ENCODE measurements around the gene KLHL21.
A peak's percentile ranks its signal among the peaks of the same experiment; 100 is the strongest.

KLHL21 gene

DNA sequence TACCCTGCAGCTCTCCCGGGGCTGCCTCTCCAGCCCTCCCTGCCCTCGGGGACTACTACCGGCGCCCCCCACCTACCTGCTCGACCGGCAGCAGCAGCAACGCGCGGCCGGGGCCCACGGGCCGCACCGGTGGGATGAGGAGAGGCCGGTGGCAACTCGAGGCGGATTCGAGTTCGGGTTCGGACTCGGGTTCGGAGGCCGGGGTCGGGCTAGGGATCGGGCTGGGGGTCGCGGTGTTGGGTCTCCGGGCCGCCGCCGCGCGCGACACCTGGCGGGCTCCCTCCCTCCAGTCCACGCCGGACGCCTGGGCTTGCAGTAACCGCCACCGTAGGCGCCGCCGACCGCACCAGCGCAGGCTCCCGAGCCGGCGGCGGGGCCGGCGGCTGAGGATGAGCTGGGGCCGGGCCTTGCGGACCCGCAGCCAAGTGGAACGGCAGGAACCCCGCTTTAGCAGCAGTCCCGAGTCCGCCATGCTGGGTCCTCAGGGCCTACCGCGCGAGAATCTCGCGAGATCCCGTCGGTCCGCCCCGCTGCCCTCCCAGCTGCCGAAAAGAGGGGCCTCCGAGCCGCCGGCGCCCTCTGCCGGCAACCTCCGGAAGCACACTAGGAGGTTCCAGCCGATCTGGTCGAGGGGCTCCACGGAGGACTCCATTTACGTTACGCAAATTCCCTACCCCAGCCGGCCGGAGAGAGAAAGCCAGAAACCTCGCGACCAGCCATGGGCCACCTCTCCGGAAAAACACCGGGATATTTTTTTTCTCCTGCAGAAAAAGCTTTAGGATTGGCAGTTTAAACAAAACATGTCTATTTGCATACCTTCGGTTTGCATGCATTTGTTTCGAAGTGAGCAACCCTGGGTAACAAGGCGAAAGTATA is 48.4 kb downstream of the KLHL21 start, which contains the start of gene NOL9:
Gene NOL9, minus strand, starts transcription at position 483 of the 876 bp plus-strand sequence. Its CDS starts 11 bp downstream, at position 472.
- Mint-ChIP-seq H3K4me3 (peak within 1 kb of the TSS; percentile 76), H3K4me1 (ENCODE audit: low read depth) (peaks cover 16% of the 10 kb centered on the region), H3K27me3 (no peaks in the 10 kb centered on the region), H3K27ac (peak within 1 kb of the TSS; percentile 60), H3K9me3 (no peaks in the 10 kb centered on the region), H3K36me3 (ENCODE audit: low read depth) (peaks cover 21% of the 10 kb centered on the region)
- intact Hi-C loops (cut with micrococcal nuclease) = loop anchor here (1.0 to 5.0 kb wide), 3 partner anchors 25 to 59 kb away; partner anchors contain the start of genes KLHL21, PHF13 and ZBTB48

DNA sequence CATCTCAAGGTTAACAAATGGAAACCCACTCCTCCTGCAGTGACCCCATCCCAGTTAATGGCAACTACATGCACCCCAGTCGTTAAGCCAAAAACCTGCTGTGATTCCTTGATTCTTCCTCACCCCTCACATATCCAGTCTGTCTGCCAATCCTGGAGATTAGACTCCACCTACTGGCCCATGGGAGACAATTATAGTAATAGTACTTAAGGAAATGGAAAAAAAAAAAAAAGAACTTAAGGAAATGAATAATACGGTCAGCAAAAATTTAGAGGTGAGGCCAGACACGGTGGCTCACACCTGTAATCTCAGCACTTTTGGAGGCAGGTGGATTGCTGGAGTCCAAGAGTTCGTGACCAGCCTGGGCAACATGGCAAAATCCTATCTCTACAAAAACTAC is 55.4 kb downstream of the KLHL21 start:
- no peak overlapping the region for H3K27ac Mint-ChIP-seq
- intact Hi-C loops (cut with micrococcal nuclease) = no loop called here
- H3K27me3 Mint-ChIP-seq = no peaks in the 10 kb centered on the region
- no peak overlapping the region for H3K4me3 Mint-ChIP-seq
- no peaks in the 10 kb centered on the region for H3K9me3 Mint-ChIP-seq
- peaks cover 27% of the 10 kb centered on the region for H3K4me1 Mint-ChIP-seq (ENCODE audit: low read depth)
- H3K36me3 Mint-ChIP-seq (ENCODE audit: low read depth) = peaks cover 88% of the 10 kb centered on the region

DNA sequence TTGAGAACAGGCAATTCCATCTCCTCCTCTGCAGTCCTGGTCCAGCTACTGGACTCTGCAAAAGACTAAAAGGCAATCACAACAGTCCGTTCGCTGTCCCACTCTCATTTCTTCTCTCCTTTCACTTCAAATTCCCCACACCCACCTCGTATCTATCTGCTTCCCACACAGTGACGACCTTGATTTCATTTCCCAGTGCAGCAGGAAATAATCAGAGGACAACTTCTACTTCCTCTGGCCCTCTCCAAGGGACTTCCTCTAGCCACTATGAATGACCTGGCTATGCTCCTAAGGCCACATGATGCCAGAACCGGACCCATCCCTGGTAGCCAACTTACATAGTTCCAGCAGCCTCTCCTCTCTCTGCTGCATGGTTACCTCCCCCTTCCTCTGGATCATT is 56.3 kb downstream of the KLHL21 start:
- intact Hi-C loops (cut with micrococcal nuclease) = no loop called here
- Mint-ChIP-seq H3K27me3 (no peaks in the 10 kb centered on the region), H3K27ac (no peak overlapping the region), H3K36me3 (ENCODE audit: low read depth) (peaks cover 97% of the 10 kb centered on the region), H3K4me3 (no peak overlapping the region), H3K4me1 (ENCODE audit: low read depth) (peaks cover 21% of the 10 kb centered on the region), H3K9me3 (no peaks in the 10 kb centered on the region)

DNA sequence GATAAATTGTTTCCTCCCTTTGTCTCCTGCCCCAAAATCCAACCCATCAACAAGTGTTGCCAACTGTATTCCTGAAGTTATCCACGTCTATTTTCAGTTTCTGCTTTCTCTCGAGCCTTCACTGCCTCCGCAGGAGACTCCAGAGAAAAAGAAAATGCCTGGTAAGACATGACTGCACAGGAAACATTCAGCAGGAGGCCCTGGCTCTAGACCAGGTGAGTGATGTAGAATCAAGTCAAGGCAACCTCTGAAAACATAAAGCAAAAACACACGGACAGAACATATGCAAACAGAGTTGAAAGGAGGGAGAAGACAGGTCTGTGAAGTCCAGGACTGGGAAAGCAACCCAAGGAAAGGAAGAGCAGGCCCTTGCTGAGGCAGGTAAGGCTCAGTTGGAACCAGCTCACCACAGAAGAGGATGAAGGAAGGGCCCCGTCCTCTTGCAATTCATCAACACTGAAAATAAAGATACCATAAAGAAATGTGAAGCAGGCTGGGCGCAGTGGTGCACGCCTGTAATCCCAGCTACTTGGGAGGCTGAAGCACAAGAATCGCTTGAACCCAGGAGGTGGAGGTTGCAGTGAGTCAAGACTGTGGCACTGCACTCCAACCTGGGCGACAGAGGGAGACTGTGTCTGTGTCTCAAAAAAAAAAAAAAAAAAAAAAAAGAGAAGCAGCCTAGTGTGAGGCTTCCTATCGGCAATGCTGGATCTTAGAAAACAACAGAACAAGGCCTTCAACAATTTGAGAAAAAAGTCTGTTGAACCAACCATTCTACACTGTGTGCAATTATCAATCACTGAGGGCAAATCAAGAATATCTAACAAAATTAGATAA is 57.2 kb downstream of the KLHL21 start:
- H3K36me3 Mint-ChIP-seq (ENCODE audit: low read depth) = peaks cover 97% of the 10 kb centered on the region

DNA sequence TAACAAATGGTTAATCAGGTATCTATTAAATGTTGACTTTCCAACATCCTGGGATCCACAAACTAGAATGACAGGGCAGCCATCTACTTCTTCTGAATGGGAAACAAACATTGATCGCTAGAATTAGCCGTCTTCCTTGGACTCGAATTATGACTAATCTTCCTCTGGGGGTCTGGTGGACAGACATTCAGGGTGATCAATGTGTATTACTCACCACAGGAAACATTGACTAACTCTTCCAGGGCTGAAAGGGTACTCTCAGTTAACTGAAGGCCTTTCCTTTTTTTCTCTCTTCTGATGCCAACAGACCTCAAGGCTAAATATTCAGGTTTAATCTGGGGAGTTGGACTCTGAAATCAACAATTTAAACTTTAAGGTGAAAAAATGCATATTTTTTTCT is 57.8 kb downstream of the KLHL21 start:
- peaks cover 96% of the 10 kb centered on the region for H3K36me3 Mint-ChIP-seq (ENCODE audit: low read depth)
- H3K4me3 Mint-ChIP-seq = no peak overlapping the region
- intact Hi-C loops (cut with micrococcal nuclease) = no loop called here
- H3K27ac Mint-ChIP-seq = no peak overlapping the region
- H3K4me1 Mint-ChIP-seq (ENCODE audit: low read depth) = peaks cover 21% of the 10 kb centered on the region
- H3K27me3 Mint-ChIP-seq = no peaks in the 10 kb centered on the region
- H3K9me3 Mint-ChIP-seq = no peaks in the 10 kb centered on the region

More for the DNA sequence above, 57.2 kb downstream of the KLHL21 start:
- Mint-ChIP-seq H3K4me1 (ENCODE audit: low read depth) (peaks cover 21% of the 10 kb centered on the region), H3K4me3 (no peak overlapping the region), H3K27me3 (no peaks in the 10 kb centered on the region), H3K27ac (no peak overlapping the region), H3K9me3 (no peaks in the 10 kb centered on the region)
- intact Hi-C loops (cut with micrococcal nuclease) = no loop called here
